Right lobe of liver (tissue), 4 donors: Measurements from ENCODE around the gene MNAT1.

Experiments used
- CTCF ChIP-seq, 4 donors: fragments of 200-600 bp in 3 of 4; fragments of 450-650 bp in 1 of 4; IDR thresholded peaks; one replicate each; pipeline versions ENCODE4 v1.5.1 to v1.8.0; 2016 to 2022; ENCODE audit warnings: antibody characterized with exemption in 4 of 4, mild to moderate bottlenecking in 2 of 4
- POLR2A ChIP-seq: fragments of 450-650 bp; IDR thresholded peaks from one replicate; pipeline ENCODE4 v1.6.1; 2017; ENCODE audit warnings: antibody characterized with exemption, mild to moderate bottlenecking
- donor health status: DM: no; HTN: no; CAD: no.
- donor health status: DM: no; HTN: no; CAD: no.
- donor health status: DM: no; HTN: yes; CAD: no.

- TF ChIP-seq CTCF (IDR thresholded peaks at IDR 0.05) (no peak), POLR2A (no peak)
These were observed 113.5 kb downstream of the MNAT1 start for GRCh38 chr14:60848066-60848465.
